ENCODE data around the gene LPIN1. TPM values are rescaled to one million over a fixed set of nuclear protein-coding genes. Genes with fewer than 3 reads are reported as not detected.
A peak's percentile ranks its signal among the peaks of the same experiment; 100 is the strongest.
"Not testable (repeated sequence)": the region's sequence is repeated elsewhere in the genome, so short reads cannot be mapped to it uniquely, and the experiment has no call there.

The LPIN1 gene
- total RNA-seq, 1 experiment from 2014 or later, result 13.9 TPM

GRCh38 chr2:11819235-11819729 lies 72.8 kb downstream of the LPIN1 start:
- ChIA-PET CTCF (interaction anchor here (0.5 kb wide), 1 partner anchor 84 kb away, joined by 3 read pairs; no protein-coding TSS in a partner anchor), POLR2A (no interaction called here)
- H3K4me1 Mint-ChIP-seq, result peaks cover 8% of the 10 kb centered on the region
- H3K9me3 Mint-ChIP-seq, result peaks cover 7% of the 10 kb centered on the region
- ATAC-seq (no peak), DNase-seq (ENCODE audit: low spot score) (no peak)
- H3K27me3 Mint-ChIP-seq (ENCODE audit: low read depth), result no peaks in the 10 kb centered on the region
- peak; percentile 80 for TF ChIP-seq GABPB1 (CRISPR knock-in tag; IDR thresholded peaks at IDR 0.05)
- no peak for TF ChIP-seq CREM (CRISPR knock-in tag; IDR thresholded peaks at IDR 0.05)
- no peak overlapping the region for H3K4me3 Mint-ChIP-seq
- peaks cover 50% of the 10 kb centered on the region for H3K36me3 Mint-ChIP-seq
- no peak overlapping the region for H3K27ac Mint-ChIP-seq

- ChIA-PET CTCF (no interaction called here), POLR2A (no interaction called here)
- H3K27me3 Mint-ChIP-seq (ENCODE audit: low read depth), result no peaks in the 10 kb centered on the region
- no peak for DNase-seq (ENCODE audit: low spot score)
- H3K4me3 Mint-ChIP-seq, result no peak overlapping the region
- ATAC-seq, result no peak
- peaks cover 44% of the 10 kb centered on the region for H3K36me3 Mint-ChIP-seq
- TF ChIP-seq TP53 (CRISPR knock-in tag; IDR thresholded peaks at IDR 0.05), result no peak
- TF ChIP-seq ELF4 (CRISPR knock-in tag; IDR thresholded peaks at IDR 0.05; ENCODE audit: low read depth), result no peak
- no peak for TF ChIP-seq KAT7 (CRISPR knock-in tag; IDR thresholded peaks at IDR 0.05; ENCODE audit: borderline replicate concordance)
- TF ChIP-seq IRF1 (CRISPR knock-in tag; IDR thresholded peaks at IDR 0.05), result no peak
- no peak for TF ChIP-seq ZNF232 (CRISPR knock-in tag; IDR thresholded peaks at IDR 0.05)
- no peak for TF ChIP-seq ZNF671 (CRISPR knock-in tag; IDR thresholded peaks at IDR 0.05)
- TF ChIP-seq ZNF423 (CRISPR knock-in tag; IDR thresholded peaks at IDR 0.05), result no peak
- TF ChIP-seq NR1H2 (CRISPR knock-in tag; IDR thresholded peaks at IDR 0.05), result no peak
- TF ChIP-seq CREM (CRISPR knock-in tag; IDR thresholded peaks at IDR 0.05), result no peak
- no peak for TF ChIP-seq NR2C2 (CRISPR knock-in tag; IDR thresholded peaks at IDR 0.05)
- no peak for TF ChIP-seq EMX1 (CRISPR knock-in tag; IDR thresholded peaks at IDR 0.05)
- TF ChIP-seq ATF6 (CRISPR knock-in tag; IDR thresholded peaks at IDR 0.05), result no peak
- TF ChIP-seq SMAD3 (CRISPR knock-in tag; IDR thresholded peaks at IDR 0.05; ENCODE audit: borderline replicate concordance), result no peak
- TF ChIP-seq USF1 (CRISPR knock-in tag; IDR thresholded peaks at IDR 0.05), result no peak
- H3K27ac Mint-ChIP-seq, result no peak overlapping the region
- peaks cover 8% of the 10 kb centered on the region for H3K4me1 Mint-ChIP-seq
- H3K9me3 Mint-ChIP-seq, result peaks cover 7% of the 10 kb centered on the region
Measured at GRCh38 chr2:11820650-11821049, 74.2 kb downstream of the LPIN1 start.

GRCh38 chr2:11821705-11822104 lies 75.3 kb downstream of the LPIN1 start:
- Mint-ChIP-seq H3K9me3 (peaks cover 7% of the 10 kb centered on the region), H3K4me1 (peaks cover 11% of the 10 kb centered on the region), H3K4me3 (no peak overlapping the region), H3K27ac (no peak overlapping the region), H3K36me3 (peaks cover 37% of the 10 kb centered on the region), H3K27me3 (ENCODE audit: low read depth) (no peaks in the 10 kb centered on the region)
- TF ChIP-seq NR1H2 (CRISPR knock-in tag; IDR thresholded peaks at IDR 0.05), result no peak
- TF ChIP-seq IRF2 (CRISPR knock-in tag; IDR thresholded peaks at IDR 0.05; ENCODE audit: borderline replicate concordance, low read depth), result no peak
- no peak for TF ChIP-seq GABPB1 (CRISPR knock-in tag; IDR thresholded peaks at IDR 0.05)
- POLR2A ChIA-PET, result no interaction called here
- no peak for DNase-seq (ENCODE audit: low spot score)
- ATAC-seq, result no peak
- CTCF ChIA-PET, result no interaction called here

GRCh38 chr2:11822359-11822745 lies 75.9 kb downstream of the LPIN1 start:
- Mint-ChIP-seq H3K36me3 (peaks cover 31% of the 10 kb centered on the region), H3K4me1 (peaks cover 13% of the 10 kb centered on the region)
- H3K4me3 Mint-ChIP-seq; H3K27ac Mint-ChIP-seq; CTCF ChIA-PET; ATAC-seq; DNase-seq (ENCODE audit: low spot score); H3K27me3 Mint-ChIP-seq (ENCODE audit: low read depth); H3K9me3 Mint-ChIP-seq: not testable (repeated sequence)
- POLR2A ChIA-PET, result interaction anchor here (0.6 kb wide), 1 partner anchor 78 kb away, joined by 3 read pairs; no protein-coding TSS in a partner anchor
